Ovary (tissue), 3 donors: ENCODE data around the gene ABLIM2.

Experiments
- CTCF ChIP-seq, 3 donors: fragments of 450-650 bp in 2 of 3; fragments of 200-600 bp in 1 of 3; IDR thresholded peaks; one replicate each; pipeline versions ENCODE4 v1.5.1 to v1.8.0; 2016 to 2022; ENCODE audit warnings: antibody characterized with exemption in 3 of 3, mild to moderate bottlenecking in 1 of 3
- EP300 ChIP-seq: sonication (generic); formaldehyde crosslinking; IDR thresholded peaks from one replicate; pipeline ENCODE4 v1.6.1; 2017; ENCODE audit warnings: antibody characterized with exemption
- donor health status: DM: no; HTN: no; CAD: no.

- TF ChIP-seq CTCF (IDR thresholded peaks at IDR 0.05) (no peak), EP300 (no peak)
These were observed 38.7 kb downstream of the ABLIM2 start for GRCh38 chr4:8119877-8120276.
